ENCODE results near the gene GDF10.

DNA sequence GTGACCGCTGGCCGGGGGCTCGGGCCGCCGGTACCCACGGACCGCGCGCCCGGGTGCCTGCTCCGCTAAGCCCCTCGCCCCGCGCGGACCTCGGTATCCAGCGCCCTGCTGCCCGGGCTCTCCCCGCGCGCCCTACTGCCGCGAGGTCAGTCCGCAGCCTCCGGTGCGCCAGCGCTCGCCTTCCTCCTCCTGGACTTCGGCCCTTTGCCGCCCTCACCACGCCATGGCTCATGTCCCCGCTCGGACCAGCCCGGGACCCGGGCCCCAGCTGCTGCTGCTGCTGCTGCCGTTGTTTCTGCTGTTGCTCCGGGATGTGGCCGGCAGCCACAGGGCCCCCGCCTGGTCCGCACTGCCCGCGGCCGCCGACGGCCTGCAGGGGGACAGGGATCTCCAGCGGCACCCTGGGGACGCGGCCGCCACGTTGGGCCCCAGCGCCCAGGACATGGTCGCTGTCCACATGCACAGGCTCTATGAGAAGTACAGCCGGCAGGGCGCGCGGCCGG is 483 bp downstream of the GDF10 start:
- TF ChIP-seq, protein P1, sequence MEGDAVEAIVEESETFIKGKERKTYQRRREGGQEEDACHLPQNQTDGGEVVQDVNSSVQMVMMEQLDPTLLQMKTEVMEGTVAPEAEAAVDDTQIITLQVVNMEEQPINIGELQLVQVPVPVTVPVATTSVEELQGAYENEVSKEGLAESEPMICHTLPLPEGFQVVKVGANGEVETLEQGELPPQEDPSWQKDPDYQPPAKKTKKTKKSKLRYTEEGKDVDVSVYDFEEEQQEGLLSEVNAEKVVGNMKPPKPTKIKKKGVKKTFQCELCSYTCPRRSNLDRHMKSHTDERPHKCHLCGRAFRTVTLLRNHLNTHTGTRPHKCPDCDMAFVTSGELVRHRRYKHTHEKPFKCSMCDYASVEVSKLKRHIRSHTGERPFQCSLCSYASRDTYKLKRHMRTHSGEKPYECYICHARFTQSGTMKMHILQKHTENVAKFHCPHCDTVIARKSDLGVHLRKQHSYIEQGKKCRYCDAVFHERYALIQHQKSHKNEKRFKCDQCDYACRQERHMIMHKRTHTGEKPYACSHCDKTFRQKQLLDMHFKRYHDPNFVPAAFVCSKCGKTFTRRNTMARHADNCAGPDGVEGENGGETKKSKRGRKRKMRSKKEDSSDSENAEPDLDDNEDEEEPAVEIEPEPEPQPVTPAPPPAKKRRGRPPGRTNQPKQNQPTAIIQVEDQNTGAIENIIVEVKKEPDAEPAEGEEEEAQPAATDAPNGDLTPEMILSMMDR (conservative IDR thresholded peaks at IDR 0.05; ENCODE audit: low read depth, low read length): no peak
- TF ChIP-seq EZH2phosphoT487 (IDR thresholded peaks at IDR 0.05; ENCODE audit: borderline replicate concordance, low read length) (no peak), EZH2 (IDR thresholded peaks at IDR 0.05; ENCODE audit: low read length, unreplicated experiment) (no peak)
